IMR-90 (cell line): ENCODE data around the gene CCDC50. TPM values are rescaled to one million over a fixed set of nuclear protein-coding genes. Genes with fewer than 3 reads are reported as not detected.

ENCODE experiments used
- ATAC-seq: fragments of 200-7000 bp; cut with Tn5 transposase; 2 replicates; pipeline ENCODE4 v1.9.1; 2020; ENCODE audit warnings: low read depth, mild to moderate bottlenecking, moderate library complexity
- BruUV-seq: library from RNA; stranded (reverse); fragments of 400-500 nt; replicated peaks from 2 replicates; lab custom pipeline; 2021; lab: Mats Ljungman, UMichigan
- CTCF ChIA-PET: fragments of 300-600 bp; formaldehyde crosslinking; extraction: SDS; loops from one replicate; lab custom pipeline; 2021; ENCODE audit warnings: antibody characterized with exemption; lab: Yijun Ruan, JAX
- POLR2A ChIA-PET: fragments of 300-600 bp; sonication (Branson Sonifier 250); formaldehyde crosslinking; loops from one replicate; lab custom pipeline; 2022; ENCODE audit warnings: antibody characterized with exemption; ENCODE audit not compliant: unreplicated experiment; lab: Charles Lee
- DNase-seq: peaks from one replicate; pipeline ENCODE4 v3.0.0; 2013
- H2AFZ ChIP-seq: replicated peaks from 2 replicates; pipeline ENCODE3; 2013; ENCODE audit warnings: low read length, mild to moderate bottlenecking; ENCODE audit not compliant: poor library complexity
- H2AK5ac ChIP-seq: 2 replicates; pipeline ENCODE4 v1.6.1; 2013; ENCODE audit warnings: low read depth, low read length, inconsistent platforms
- H2AK9ac ChIP-seq: replicated peaks from 2 replicates; pipeline ENCODE3; 2013; ENCODE audit warnings: mild to moderate bottlenecking, low read depth, low read length, moderate library complexity; ENCODE audit not compliant: poor library complexity
- H2BK120ac ChIP-seq: 2 replicates; pipeline ENCODE4 v1.6.1; 2013; ENCODE audit warnings: low read depth, low read length, inconsistent platforms
- H2BK15ac ChIP-seq: 3 replicates; pipeline ENCODE4 v1.6.1; 2013; ENCODE audit warnings: low read depth, low read length, inconsistent platforms
- H2BK20ac ChIP-seq: 2 replicates; pipeline ENCODE4 v1.6.1; 2013; ENCODE audit warnings: low read depth, mild to moderate bottlenecking, inconsistent platforms, low read length, moderate library complexity
- H2BK5ac ChIP-seq: 2 replicates; pipeline ENCODE4 v1.6.1; 2013; ENCODE audit warnings: mild to moderate bottlenecking, low read depth, low read length, inconsistent platforms; ENCODE audit not compliant: poor library complexity, severe bottlenecking
- H3K14ac ChIP-seq: replicated peaks from 2 replicates; pipeline ENCODE4 v1.6.1; 2013; ENCODE audit warnings: low read depth, low read length, inconsistent platforms
- H3K18ac ChIP-seq: 2 replicates; pipeline ENCODE4 v1.6.1; 2013; ENCODE audit warnings: low read depth, low read length, control low read depth
- H3K23ac ChIP-seq: 2 replicates; pipeline ENCODE4 v1.6.1; 2013; ENCODE audit warnings: low read depth, low read length, inconsistent platforms
- H3K27ac ChIP-seq: 2 replicates; pipeline ENCODE4 v1.5.1; 2013; ENCODE audit warnings: mild to moderate bottlenecking, control low read depth, low read length; ENCODE audit not compliant: insufficient read depth
- H3K27me3 ChIP-seq: 2 replicates; pipeline ENCODE4 v1.6.1; 2013; ENCODE audit warnings: low read length; ENCODE audit not compliant: control insufficient read depth, insufficient read depth
- H3K36me3 ChIP-seq: 2 replicates; pipeline ENCODE4 v1.6.1; 2013; ENCODE audit warnings: low read length, mixed read lengths; ENCODE audit not compliant: control insufficient read depth, insufficient read depth
- H3K4ac ChIP-seq: 2 replicates; pipeline ENCODE4 v1.6.1; 2013; ENCODE audit warnings: low read depth, low read length, inconsistent platforms
- H3K4me1 ChIP-seq: 2 replicates; pipeline ENCODE4 v1.6.1; 2013; ENCODE audit warnings: low read length, mixed read lengths; ENCODE audit not compliant: control insufficient read depth, insufficient read depth
- H3K4me2 ChIP-seq: 2 replicates; pipeline ENCODE4 v1.6.1; 2013; ENCODE audit warnings: low read depth, mild to moderate bottlenecking, control low read depth, low read length, moderate library complexity
- H3K4me3 ChIP-seq: 2 replicates; pipeline ENCODE4 v1.5.1; 2013; ENCODE audit warnings: low read depth, mild to moderate bottlenecking, control low read depth, low read length, moderate library complexity; ENCODE audit not compliant: insufficient read depth
- H3K56ac ChIP-seq: 2 replicates; pipeline ENCODE4 v1.6.1; 2013; ENCODE audit warnings: low read length, inconsistent platforms; ENCODE audit not compliant: insufficient read depth; ENCODE audit errors: extremely low read depth
- H3K79me1 ChIP-seq, 2 experiments: 2 replicates each; pipeline ENCODE4 v1.6.1; 2013; ENCODE audit warnings: low read length in 2 of 2, inconsistent platforms in 1 of 2, low read depth in 1 of 2
- H3K9ac ChIP-seq: 2 replicates; pipeline ENCODE4 v1.6.1; 2013; ENCODE audit warnings: low read depth, low read length, control low read depth
- H3K9me1 ChIP-seq: 2 replicates; pipeline ENCODE4 v1.6.1; 2013; ENCODE audit warnings: low read length, inconsistent platforms; ENCODE audit not compliant: insufficient read depth
- H3K9me3 ChIP-seq: 2 replicates; pipeline ENCODE4 v1.6.1; 2013; ENCODE audit warnings: low read length; ENCODE audit not compliant: control insufficient read depth, insufficient read depth
- H4K20me1 ChIP-seq: 2 replicates; pipeline ENCODE4 v1.6.1; 2013; ENCODE audit warnings: low read length, inconsistent platforms; ENCODE audit not compliant: insufficient read depth
- H4K5ac ChIP-seq: 2 replicates; pipeline ENCODE4 v1.6.1; 2013; ENCODE audit warnings: mild to moderate bottlenecking, low read depth, low read length, control low read depth
- H4K8ac ChIP-seq, 2 experiments: 2 replicates each; pipeline ENCODE4 v1.6.1; 2013; ENCODE audit warnings: low read depth in 2 of 2, low read length in 2 of 2, control low read depth in 1 of 2, inconsistent platforms in 1 of 2
- H4K91ac ChIP-seq: 2 replicates; pipeline ENCODE4 v1.6.1; 2013; ENCODE audit warnings: low read depth, low read length, inconsistent platforms; ENCODE audit not compliant: insufficient read depth
- ELK1 ChIP-seq: fragments of 150-350 bp; IDR thresholded peaks from 2 replicates; pipeline ENCODE4 v1.6.1; 2016; ENCODE audit warnings: low read depth, mild to moderate bottlenecking, low read length, moderate library complexity, borderline replicate concordance
- FOS ChIP-seq: fragments of 150-350 bp; IDR thresholded peaks from 2 replicates; pipeline ENCODE4 v1.6.1; 2016; ENCODE audit warnings: low read depth, low read length
- MAFK ChIP-seq: IDR thresholded peaks from 2 replicates; pipeline ENCODE4 v1.6.1; 2012; ENCODE audit warnings: low read depth, low read length, improper control_type of control experiment
- NFE2L2 ChIP-seq: fragments of 150-350 bp; IDR thresholded peaks from 2 replicates; pipeline ENCODE4 v1.6.1; 2016; ENCODE audit warnings: low read depth, mild to moderate bottlenecking, low read length
- RCOR1 ChIP-seq: IDR thresholded peaks from 2 replicates; pipeline ENCODE4 v1.6.1; 2012; ENCODE audit warnings: mild to moderate bottlenecking, low read length, improper control_type of control experiment; ENCODE audit not compliant: insufficient replicate concordance
- WGBS, 2 experiments: methylation state at CpG; one replicate each; pipeline versions ENCODE4 v1.1.5 to v1.1.7; 2013; ENCODE audit warnings: missing lambda C conversion rate in 2 of 2; ENCODE audit not compliant: insufficient read length in 1 of 2; ENCODE audit errors: extremely low coverage in 2 of 2; 5-methylcytosine and 5-hydroxymethylcytosine counted together
- dilution Hi-C: fragments of 300-500 bp; cut with HindIII; formaldehyde crosslinking; loops from one replicate; pipeline ENCODE4 v1.14.3; 2018; ENCODE audit warnings: low sequenced_read_pairs; ENCODE audit not compliant: unreplicated experiment
- in situ Hi-C: fragments of 300-500 bp; cut with MboI; formaldehyde crosslinking; loops from 3 replicates; pipeline ENCODE4 v1.14.3; 2019; ENCODE audit warnings: low sequenced_read_pairs, inconsistent platforms, mixed read lengths
- intact Hi-C: fragments of 100-400 bp; cut with micrococcal nuclease; formaldehyde crosslinking; loops from 2 replicates; pipeline ENCODE4 v1.10.0; 2022
- polyA plus RNA-seq, 3 experiments: library from polyadenylated mRNA; depleted of rRNA; stranded (reverse); fragments of >200 nt; gene quantifications; 2 replicates each; pipeline ENCODE4 v1.2.3, GENCODE V29; 2012; ENCODE audit warnings: low replicate concordance in 1 of 3
- total RNA-seq: library from RNA; depleted of rRNA; stranded (reverse); fragments of >200 nt; gene quantifications from 2 replicates; pipeline ENCODE4 v1.2.3, GENCODE V29; 2012

CCDC50 gene
- total and polyA plus RNA-seq, 2 of the 4 experiments (the other 2 are of a cell fraction): 59.0 to 63.1 TPM

- Histone ChIP-seq H2BK5ac (peak overlapping the region; percentile 94), H4K8ac (peak overlapping the region in 1 of 2 experiments; percentile 41; a peak in 1 of 4 replicates), H3K9me1 (peaks cover 5% of the 10 kb centered on the region), H2BK20ac (peak overlapping the region; percentile 55; the same call in 1 of the 2 replicates), H3K9me3 (no peaks in the 10 kb centered on the region), H2AK5ac (peak overlapping the region; percentile 31; the same call in 1 of the 2 replicates), H3K4me1 (peaks cover 11% of the 10 kb centered on the region), H3K23ac (peak overlapping the region; percentile 44; the same call in 1 of the 2 replicates), H2BK120ac (peak overlapping the region; percentile 41), H3K14ac (peak overlapping the region; percentile 34; the same call in 1 of the 2 replicates), H3K4ac (peak overlapping the region; percentile 42; the same call in 1 of the 2 replicates), H4K5ac (peak overlapping the region; percentile 61; the same call in 1 of the 2 replicates), H2AK9ac (no peak overlapping the region), H2BK15ac (peak overlapping the region; percentile 45; the same call in 2 of the 3 replicates), H3K4me3 (no peak overlapping the region), H3K27me3 (no peaks in the 10 kb centered on the region), H3K56ac (no peak overlapping the region), H3K27ac (peak overlapping the region; percentile 51; the same call in 1 of the 2 replicates), H3K79me1 (peaks cover 12 to 49% of the 10 kb centered on the region in 2 experiments), H2AFZ (no peak overlapping the region), H3K18ac (peak overlapping the region; percentile 91; the same call in 1 of the 2 replicates), H4K20me1 (no peaks in the 10 kb centered on the region), H3K36me3 (peaks cover 15% of the 10 kb centered on the region), H4K91ac (0 out of 2 replicates have a peak overlapping the region, but pooled peaks have one; percentile 15), H3K4me2 (peak overlapping the region; percentile 88; the same call in 1 of the 2 replicates), H3K9ac (peak overlapping the region; percentile 59; the same call in 1 of the 2 replicates)
- in situ Hi-C loops: loop anchor here (10.0 kb wide), 1 partner anchor 132 kb away; no protein-coding TSS in a partner anchor
- ATAC-seq (peak; percentile 89), DNase-seq (peak; percentile 81)
- POLR2A ChIA-PET: interaction anchor here (1.0 kb wide), 1 partner anchor 24 kb away, joined by 3 read pairs; no protein-coding TSS in a partner anchor
- WGBS, 2 experiments: no CpG with 5 or more reads among the region's 7 CpGs
- BruUV-seq: no TSS peak
- intact Hi-C loops: loop anchor here (5.0 kb wide), 2 partner anchors 44 to 139 kb away; partner anchors contain the start of gene UTS2B
- dilution Hi-C loops: no loop called here
- TF ChIP-seq RCOR1 (no peak), NFE2L2 (peak; percentile 69), MAFK (peak; percentile 68), FOS (peak; percentile 56), ELK1 (no peak)
- CTCF ChIA-PET: no interaction called here
Observed at GRCh38 chr3:191376516-191377141, 47.4 kb downstream of the CCDC50 start.
